NCI-H2081 (cell line): ENCODE data around the gene GRM7.
A peak's percentile ranks its signal among the peaks of the same experiment; 100 is the strongest.

Experiments used
- DNase-seq, 2 experiments: peaks; one replicate each; lab custom pipeline; 2025; lab: John Stamatoyannopoulos, UW

Gene GRM7

GRCh38 chr3:6971933-6972332 lies 111.0 kb downstream of the GRM7 start:
- no peak for DNase-seq

- no peak for DNase-seq
These were observed 124.9 kb downstream of the GRM7 start for GRCh38 chr3:6985848-6986247.

- no peak for DNase-seq
These were observed 128.8 kb downstream of the GRM7 start for GRCh38 chr3:6989608-6990291.

- no peak for DNase-seq
These were observed 133.3 kb downstream of the GRM7 start for GRCh38 chr3:6994081-6994668.

DNA sequence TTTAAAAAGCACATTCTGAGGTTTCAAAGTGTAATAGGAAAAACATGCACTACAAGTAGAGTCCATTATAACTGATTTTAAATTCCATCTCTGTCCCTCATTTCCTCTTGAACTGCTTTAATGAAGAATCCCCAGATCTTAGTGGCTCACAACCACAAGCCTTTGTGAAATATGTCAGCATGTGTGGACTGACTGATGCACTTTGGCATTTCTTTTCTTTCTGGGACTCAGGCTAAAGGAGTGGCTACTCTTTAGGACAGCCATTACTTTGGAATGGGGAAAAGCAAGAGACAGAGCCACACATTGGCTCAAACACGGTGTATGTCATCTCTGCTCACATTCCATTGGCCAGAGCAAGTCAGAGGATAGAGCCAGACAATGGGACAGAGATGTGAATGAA lies 139.6 kb downstream of the GRM7 start:
- DNase-seq = no peak

DNA sequence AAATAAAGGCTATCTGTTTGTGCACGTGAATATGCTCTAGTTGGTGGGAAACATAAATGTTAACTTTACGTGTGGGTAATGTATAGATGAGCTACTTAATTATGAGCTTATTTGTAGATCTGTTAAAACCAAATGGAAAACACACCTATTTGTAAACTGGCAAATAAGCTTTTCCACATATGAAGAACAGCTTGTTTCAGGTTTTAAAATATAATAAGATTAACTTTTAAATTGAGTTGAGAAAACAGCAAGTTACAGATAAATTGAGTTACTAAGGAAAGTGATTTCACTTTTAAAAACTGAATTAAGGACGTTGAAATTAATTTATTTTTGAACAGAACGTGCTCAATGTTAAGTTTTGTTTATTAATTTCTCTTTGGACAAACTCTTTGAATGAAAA lies 140.5 kb downstream of the GRM7 start:
- no peak for DNase-seq

DNA sequence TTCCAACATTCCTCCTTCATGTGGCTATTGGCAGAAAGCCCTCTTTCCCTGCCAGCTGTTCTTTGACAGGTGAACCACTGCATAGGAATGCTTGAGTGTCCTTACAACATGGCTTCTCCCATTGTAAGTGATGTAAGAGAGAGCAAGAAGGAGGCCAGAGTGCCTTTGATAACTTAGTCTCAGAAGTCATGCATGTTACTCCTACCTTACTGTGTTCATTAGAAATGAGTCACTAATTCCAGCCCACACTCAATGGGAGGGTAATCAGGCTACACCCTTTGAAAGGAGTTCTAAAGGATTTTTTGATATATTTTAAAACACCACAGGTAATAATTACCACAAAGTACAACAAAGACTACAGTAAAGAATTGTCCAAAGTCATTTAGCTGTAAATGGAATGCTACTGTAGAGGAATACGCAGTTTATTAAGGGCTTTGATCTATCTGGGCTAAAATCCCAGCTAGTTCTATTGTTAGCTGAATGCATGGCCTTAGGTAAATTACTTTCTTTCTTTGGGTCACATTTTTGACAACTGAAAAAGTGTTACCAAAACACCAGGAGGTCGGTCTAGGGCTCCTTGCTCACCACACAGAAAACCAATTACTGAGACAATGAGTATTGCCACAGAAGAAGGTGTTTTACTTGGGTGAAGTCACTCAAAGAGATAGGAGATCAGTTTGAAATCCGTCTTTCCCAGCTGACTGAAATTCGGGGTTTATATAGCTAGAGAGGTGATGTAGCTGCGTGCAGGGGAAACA lies 154.9 kb downstream of the GRM7 start:
- no peak for DNase-seq

- no peak for DNase-seq
These were observed 164.8 kb downstream of the GRM7 start for GRCh38 chr3:7025581-7026300.

DNA sequence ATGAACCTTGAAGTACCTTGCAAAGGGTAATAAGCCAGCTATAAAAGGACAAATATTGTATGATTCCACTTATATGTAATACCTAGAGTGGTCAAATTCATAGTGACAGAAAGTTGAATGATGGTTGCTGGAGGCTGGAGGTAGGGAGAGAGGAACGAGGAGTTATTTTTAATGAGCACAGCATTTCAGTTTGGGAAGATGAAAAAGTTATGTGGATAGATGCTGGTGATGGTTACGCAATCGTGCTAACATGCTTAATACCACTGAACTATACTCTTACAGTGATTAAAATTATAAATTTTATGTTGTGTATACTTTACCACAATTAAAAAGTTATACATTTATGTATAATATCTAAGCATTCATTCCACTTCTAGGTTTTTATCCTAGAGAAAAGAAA lies 168.6 kb downstream of the GRM7 start:
- no peak for DNase-seq

GRCh38 chr3:7038394-7038793 lies 177.5 kb downstream of the GRM7 start:
- DNase-seq = no peak

DNA sequence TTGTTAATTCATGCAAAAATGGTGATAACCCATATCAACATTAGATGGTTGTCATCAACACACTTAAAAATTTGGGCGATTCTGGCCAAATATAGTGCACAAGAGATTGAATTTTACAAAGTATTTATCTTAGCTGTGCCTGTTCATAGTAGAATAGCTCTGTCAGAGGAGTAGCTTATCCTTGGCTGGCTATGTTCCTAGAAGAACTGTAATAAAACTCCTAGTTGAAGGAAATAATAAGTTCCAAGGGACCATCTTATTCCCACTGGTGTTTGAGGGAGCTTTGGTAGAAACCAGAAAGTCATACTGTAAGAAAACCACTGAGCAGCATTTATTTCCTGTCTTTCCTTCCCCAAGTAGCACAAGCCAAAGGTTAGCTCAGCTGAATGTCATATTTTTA lies 201.8 kb downstream of the GRM7 start:
- no peak for DNase-seq

- DNase-seq = no peak
These were observed 209.5 kb downstream of the GRM7 start for GRCh38 chr3:7070461-7070860.

DNA sequence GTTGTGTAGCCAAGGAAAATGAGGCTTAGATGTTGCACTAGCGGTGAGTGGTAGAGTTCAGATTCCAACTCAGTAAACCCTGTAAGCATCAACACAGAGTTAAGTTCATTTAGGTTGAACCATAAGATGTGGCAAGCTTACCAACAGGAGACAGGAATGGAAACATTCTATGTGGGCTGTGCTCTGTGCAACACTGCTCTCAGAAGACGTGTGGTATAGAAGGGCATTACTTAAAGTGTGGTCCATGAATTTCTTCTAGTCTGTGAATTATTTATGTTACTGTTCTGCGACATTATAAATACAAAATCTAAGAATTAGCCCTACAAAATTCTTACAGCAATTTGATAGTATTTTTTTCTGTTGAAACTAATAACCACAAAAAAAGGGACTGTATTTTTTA lies 213.3 kb downstream of the GRM7 start:
- DNase-seq = no peak

DNA sequence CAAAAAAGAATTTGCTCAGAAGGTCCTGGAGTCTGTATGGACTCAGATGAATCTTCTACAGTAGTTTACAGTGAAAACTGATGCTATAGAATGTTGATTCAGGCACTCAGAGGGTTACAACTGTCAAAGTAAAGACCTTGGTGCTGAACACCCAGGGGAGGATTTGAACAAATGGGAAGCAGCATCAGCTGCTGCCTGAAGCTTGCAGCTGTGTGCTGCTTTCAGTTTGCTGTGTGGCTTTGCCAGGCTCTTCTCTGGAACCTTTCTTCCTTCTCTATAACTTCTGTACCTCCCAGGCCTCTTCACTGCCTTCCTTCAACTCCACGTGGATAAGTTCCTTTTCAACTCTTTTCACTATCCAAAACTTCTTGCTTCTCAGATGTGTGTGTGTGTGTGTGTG lies 214.2 kb downstream of the GRM7 start:
- no peak for DNase-seq

DNA sequence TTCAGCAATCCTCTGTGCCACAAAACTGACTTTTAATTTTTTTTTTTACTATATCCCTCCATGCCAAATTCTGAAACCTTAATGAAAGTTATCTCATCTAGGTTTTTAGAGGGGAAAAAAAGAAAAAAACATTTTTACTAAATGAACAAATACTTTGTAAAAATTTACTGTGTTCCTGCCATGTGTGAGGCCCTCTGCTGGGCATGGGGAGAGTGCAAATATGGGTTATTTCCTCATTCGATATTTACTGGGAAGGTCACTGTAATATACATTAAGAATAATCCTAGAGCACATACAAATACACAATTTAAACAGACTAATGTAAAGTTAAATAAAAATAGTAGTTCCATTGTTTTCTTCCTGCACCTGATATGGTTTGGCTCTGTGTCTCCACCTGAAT lies 215.0 kb downstream of the GRM7 start:
- no peak for DNase-seq

DNA sequence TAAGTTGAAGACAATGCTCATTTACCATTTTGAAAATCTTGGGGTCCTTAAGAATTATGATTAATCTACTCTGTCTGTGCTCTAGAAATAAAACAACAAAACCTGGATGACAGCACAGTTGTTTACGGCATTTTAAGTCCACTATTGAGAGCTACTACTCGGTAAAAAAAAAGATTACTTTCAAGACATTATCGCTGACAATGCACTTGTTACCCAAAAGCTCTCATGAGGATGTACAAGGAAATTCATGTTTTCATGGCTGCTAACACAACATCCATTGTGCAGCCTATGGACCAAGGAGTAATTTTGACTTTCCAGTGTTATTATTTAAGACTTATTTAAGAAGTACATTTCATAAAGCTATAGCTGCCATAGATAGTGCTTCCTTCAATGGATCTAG lies 221.3 kb downstream of the GRM7 start:
- no peak for DNase-seq

DNA sequence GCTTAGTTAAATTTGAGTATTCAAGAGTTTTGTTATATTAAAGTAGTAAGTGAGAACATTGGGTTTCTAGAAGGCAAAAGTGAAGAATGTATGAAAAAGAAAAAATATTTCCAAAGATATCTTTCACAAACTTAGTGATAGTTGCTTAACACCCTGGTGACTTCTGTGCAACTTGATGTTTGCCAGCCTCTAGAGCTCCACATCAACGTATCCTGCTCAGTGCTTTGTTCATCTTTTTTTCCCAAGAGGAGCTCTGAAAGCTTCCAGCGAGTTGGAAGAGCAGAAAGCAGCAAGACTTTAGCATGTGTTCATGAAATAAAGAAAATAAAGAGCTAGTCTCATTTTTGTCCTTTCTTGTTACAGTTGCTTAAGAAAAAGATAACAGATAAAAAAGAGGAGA lies 225.5 kb downstream of the GRM7 start:
- no peak for DNase-seq

GRCh38 chr3:7095116-7095515 lies 234.2 kb downstream of the GRM7 start:
- DNase-seq = no peak

GRCh38 chr3:7100136-7100535 lies 239.2 kb downstream of the GRM7 start:
- DNase-seq = no peak

- DNase-seq = no peak
These were observed 245.7 kb downstream of the GRM7 start for GRCh38 chr3:7106635-7107034.

- no peak for DNase-seq
These were observed 251.7 kb downstream of the GRM7 start for GRCh38 chr3:7112523-7113056.

GRCh38 chr3:7144697-7145308 lies 283.9 kb downstream of the GRM7 start:
- peak; percentile 1 to 2 for DNase-seq
